Amygdala (tissue), 56 donors: ENCODE results near the gene ATN1.
"Not testable (repeated sequence)": the region's sequence is repeated elsewhere in the genome, so short reads cannot be mapped to it uniquely, and the experiment has no call there.

Experiments
- DNase-seq, 56 donors: peaks; one replicate each; lab custom pipeline; 2025; lab: John Stamatoyannopoulos, UW

The ATN1 gene, protein sequence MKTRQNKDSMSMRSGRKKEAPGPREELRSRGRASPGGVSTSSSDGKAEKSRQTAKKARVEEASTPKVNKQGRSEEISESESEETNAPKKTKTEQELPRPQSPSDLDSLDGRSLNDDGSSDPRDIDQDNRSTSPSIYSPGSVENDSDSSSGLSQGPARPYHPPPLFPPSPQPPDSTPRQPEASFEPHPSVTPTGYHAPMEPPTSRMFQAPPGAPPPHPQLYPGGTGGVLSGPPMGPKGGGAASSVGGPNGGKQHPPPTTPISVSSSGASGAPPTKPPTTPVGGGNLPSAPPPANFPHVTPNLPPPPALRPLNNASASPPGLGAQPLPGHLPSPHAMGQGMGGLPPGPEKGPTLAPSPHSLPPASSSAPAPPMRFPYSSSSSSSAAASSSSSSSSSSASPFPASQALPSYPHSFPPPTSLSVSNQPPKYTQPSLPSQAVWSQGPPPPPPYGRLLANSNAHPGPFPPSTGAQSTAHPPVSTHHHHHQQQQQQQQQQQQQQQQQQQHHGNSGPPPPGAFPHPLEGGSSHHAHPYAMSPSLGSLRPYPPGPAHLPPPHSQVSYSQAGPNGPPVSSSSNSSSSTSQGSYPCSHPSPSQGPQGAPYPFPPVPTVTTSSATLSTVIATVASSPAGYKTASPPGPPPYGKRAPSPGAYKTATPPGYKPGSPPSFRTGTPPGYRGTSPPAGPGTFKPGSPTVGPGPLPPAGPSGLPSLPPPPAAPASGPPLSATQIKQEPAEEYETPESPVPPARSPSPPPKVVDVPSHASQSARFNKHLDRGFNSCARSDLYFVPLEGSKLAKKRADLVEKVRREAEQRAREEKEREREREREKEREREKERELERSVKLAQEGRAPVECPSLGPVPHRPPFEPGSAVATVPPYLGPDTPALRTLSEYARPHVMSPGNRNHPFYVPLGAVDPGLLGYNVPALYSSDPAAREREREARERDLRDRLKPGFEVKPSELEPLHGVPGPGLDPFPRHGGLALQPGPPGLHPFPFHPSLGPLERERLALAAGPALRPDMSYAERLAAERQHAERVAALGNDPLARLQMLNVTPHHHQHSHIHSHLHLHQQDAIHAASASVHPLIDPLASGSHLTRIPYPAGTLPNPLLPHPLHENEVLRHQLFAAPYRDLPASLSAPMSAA (N-terminal part only)

GRCh38 chr12:6927379-6928021 is at the start of gene ATN1:
Gene ATN1, plus strand, starts transcription at chr12:6927959. Its CDS starts 6,043 bp downstream, at chr12:6934002.
- peak in 53 of 56 donors; percentile 28 to 88 (median 72) for DNase-seq

DNA sequence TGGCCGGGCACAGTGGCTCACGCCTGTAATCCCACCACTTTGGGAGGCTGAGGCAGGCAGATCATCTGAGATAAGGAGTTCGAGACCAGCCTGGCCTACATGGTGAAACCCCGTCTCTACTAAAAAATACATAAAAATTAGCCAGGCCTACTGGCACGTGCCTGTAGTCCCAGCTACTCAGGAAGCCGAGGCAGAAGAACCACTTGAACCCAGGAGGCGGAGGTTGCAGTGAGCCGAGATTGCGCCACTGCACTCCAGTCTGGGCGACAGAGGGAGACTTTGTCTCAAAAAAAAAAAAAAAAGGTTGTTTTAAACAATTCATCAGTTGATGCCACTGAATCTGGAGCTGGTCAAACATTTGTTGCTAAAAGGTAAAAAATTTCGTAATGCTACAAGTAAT is 47.9 kb upstream of the ATN1 start:
- not testable (repeated sequence) for DNase-seq

DNA sequence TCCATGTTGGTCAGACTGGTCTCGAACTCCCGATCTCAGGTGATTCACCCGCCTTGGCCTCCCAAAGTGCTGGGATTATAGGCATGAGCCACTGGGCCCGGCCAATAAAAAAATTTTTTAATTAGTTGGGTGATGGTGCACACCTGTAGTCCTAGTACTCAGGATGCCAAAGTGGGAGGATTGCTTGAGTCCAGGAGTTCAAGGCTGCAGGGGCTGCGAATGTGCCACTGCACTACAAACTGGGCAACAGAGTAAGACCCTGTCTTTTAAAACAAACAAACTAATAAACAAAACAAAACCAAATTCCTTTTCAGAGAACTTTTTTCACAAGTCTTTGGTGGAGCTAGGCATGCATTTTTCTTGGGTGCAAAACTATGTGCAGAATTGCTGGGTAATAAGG is 44.5 kb upstream of the ATN1 start:
- no peak for DNase-seq

GRCh38 chr12:6883683-6884082 is 44.1 kb upstream of the ATN1 start:
- no peak for DNase-seq

- no peak for DNase-seq
These were observed 43.2 kb upstream of the ATN1 start for GRCh38 chr12:6884539-6884938.

DNA sequence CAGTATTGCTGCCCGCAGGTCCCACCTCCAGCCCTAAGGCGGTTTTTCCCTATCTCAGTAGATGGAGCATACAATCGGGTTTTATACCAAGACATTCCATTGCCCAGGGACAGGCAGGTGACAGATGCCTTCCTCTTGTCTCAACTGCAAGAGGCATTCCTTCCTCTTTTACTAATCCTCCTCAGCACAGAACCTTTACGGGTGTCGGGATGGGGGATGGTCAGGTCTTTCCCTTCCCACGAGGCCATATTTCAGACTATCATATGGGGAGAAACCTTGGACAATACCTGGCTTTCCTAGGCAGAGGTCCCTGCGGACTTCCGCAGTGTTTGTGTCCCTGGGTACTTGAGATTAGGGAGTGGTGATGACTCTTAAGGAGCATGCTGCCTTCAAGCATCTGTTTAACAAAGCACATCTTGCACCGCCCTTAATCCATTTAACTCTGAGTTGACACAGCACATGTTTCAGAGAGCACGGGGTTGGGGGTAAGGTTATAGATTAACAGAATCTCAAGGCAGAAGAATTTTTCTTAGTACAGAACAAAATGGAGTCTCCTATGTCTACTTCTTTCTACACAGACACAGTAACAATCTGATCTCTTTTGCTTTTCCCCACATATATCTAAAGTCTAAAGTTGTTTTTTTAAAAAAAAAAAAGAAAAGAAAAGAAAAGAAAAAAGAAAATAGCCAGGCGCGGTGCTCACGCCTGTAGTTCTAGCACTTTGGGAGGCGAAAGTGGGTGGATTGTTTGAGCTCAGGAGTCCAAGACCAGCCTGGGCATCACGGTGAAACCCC is 41.4 kb upstream of the ATN1 start:
- DNase-seq, result not testable (repeated sequence)

DNA sequence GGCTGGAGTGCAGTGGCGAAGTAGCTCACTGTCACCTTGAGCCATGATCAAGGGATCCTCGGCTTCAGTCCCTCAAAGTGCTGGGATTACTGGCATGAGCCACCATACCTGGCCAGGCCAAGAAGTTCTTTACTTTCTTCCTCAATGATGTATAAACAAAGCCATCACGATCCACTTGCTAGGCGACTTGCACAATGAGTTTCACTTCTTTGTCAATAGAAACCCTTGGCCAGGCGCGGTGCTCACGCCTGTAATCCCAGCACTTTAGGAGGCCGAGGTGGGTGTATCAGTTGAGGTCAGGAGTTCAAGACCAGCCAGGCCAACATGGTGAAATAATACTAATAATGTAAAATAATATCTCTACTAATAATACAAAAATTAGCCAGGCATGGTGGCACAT is 40.3 kb upstream of the ATN1 start:
- no peak for DNase-seq

- no peak for DNase-seq
These were observed 39.4 kb upstream of the ATN1 start for GRCh38 chr12:6888360-6888759.

GRCh38 chr12:6888794-6889193 is 39.0 kb upstream of the ATN1 start:
- not testable (repeated sequence) for DNase-seq

DNA sequence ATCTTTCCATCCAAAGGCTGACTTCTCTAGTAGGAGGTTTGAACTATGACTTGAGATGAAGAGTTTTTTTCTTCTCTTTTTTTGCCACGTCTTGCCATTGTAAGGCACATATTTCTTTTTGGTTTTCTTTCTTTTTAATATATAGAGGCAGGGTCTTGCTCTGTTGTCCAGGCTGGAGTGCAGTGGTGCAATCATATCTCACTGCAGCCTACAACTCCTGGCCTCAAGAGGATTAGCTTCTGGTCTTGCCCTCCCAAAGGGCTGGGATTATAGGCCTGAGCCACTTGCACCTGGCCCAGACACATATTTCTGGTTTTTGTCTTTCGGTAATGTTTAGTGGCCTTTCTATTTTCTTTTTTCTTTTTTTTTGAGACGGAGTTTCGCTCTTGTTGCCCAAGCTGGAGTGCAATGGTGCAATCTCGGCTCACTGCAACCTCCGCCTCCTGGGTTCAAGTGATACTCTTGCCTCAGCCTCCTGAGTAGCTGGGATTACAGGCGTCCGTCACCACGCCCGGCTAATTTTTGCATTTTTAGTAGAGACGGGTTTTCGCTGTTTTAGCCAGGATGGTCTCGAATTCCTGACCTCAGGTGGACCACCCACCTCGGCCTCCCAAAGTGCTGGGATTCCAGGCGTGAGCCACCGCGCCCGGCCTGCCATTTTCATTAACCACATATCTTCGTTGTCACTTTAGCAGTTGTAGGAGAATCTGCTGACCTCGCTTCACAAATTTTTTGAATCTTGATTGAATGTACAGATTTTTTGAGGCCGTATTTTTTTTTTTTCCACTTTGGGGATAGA is 37.8 kb upstream of the ATN1 start:
- DNase-seq, result not testable (repeated sequence)

DNA sequence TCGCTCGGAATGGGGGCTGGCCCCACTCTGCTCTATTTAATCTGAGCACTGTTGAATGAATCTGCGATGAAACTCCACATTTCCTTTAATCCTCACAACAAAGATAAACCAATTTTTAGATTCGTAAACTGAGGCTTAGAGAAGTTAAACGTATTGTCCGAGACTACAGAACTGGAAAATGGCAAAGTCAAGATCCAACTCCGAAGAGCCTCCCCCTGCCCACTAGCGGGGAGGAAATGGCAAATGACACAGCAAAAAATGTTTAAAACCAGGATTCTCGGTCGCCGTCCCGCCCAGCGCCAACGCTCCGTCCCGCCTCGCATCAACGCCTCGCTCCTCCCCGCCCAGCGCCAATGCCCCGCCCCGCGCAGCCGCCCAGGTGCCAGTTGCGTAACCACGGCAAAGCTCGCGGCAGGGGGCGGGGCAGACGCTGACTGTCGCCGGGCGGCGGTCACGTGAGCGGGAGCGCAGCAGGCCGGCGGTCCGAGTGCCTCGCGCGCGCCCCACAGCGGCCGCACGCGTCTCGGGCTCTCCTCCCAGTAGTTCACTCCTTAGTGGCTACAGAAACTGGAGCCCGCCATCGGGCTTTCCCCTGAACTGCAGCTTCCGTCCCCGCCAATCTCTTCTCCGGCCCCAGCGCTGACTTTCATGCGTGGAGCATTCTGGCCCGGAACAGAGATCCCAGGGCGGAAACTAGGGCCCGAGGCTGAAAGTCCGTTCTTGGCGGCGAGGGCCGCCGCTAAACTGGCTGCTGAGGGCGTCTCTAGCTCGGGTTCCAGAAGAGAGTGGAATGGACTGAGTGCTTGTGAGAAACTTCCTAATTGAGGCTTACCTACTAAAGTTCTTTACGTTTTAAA is 36.7 kb upstream of the ATN1 start:
- peak; percentile 80 to 99 (median 95) for DNase-seq

DNA sequence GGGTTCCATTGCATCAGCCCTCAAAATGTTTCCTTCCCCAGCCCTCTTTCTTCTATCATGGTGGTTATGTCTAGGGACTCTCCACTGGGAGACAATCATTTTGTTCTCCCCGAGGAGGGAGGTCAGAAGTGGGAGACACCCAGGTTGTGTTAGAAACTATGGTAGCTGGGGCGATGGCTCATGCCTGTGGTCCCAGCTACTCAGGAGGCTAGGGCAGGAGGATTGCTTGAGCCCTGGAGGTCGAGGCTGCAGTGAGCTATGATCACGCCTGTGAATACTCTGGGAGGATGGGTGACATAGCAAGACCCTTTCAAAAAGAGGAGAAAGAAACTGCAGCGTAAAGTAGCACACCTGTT is 36.1 kb upstream of the ATN1 start:
- DNase-seq, result no peak

- DNase-seq, result not testable (repeated sequence)
These were observed 35.1 kb upstream of the ATN1 start for GRCh38 chr12:6892683-6893082.

DNA sequence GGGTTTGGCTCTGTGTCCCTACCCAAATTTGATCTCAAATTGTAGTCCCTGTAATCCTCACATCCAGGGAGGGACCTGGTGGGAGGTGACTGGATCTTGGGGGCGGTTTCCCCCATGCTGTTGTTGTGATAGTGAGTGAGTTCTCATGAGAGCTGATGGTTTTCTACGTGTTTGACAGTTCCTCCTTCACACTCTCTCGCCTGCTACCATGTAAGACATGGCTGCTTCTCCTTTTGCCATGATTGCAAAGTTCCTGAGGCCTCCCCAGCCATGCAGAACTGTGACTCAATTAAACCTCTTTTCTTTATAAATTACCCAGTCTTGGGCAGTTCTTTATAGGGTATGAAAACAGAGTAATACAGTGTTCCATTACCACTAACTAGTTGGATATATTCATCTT is 33.4 kb upstream of the ATN1 start:
- DNase-seq, result no peak

DNA sequence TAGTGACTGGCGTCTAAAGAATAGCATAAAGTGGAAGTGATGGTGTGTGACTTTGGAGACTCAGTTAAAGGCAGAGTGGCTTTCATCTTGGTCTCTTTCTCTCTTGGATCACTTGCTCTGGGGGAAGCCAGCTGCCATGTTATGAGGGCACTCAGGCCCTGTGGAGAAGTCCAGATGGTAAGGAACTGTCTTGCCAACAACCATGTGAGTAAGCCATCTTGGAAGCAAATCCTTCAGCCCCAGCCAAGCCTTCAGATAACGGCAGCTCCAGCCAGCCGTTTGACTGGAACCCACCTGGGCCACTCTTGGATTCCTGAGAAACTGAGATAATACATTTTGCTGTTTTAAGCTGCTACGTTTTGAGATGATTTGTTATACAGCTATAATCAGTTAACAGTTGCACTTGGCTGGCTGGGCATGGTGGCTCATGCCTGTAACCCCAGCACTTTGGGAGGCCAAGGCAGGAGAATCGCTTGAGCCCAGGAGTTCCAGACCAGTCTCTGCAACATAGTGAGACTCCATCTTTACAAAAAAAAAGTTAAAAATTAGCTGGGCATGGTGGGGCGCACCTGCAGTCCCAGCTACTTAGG is 30.8 kb upstream of the ATN1 start:
- no peak for DNase-seq

- DNase-seq, result no peak
These were observed 28.3 kb upstream of the ATN1 start for GRCh38 chr12:6899427-6899826.

DNA sequence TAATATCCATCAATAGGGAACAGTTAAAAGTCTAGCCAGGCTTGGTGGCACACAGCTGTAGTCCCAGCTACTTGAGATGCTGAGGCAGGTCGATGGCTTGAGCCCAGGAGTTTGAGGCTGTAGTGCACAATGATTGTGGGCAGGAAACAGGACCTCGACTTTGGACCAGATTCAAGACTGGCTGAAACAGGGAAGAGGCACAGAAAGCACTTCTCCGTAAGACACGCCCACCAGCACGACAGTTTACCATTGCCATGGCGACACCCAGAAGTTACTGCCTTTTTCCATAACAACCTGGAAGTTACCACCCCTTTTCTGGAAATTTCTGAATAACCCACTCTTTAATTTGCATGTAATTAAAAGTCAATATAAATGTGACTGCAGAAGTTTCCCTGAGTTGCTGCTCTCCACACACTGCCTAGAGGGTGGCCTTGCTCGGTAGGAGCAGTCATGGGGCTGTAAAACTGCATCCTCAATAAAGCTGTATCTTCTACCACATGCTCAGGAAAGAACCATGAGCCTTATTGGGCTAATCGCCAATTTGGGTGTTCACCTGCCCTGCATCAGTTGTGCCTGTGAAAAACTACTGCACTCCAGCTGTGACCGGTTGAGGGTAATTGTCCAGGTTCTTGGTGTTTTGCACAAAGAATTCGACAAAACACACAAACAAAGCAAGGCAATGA is 27.8 kb upstream of the ATN1 start:
- peak in 41 of 56 donors; percentile 10 to 84 (median 41) for DNase-seq
